Transverse colon (tissue), 4 donors: ENCODE results near the gene CLEC2A. TPM values are rescaled to one million over a fixed set of nuclear protein-coding genes. Genes with fewer than 3 reads are reported as not detected.

Experiments
- DNase-seq: peaks from one replicate; pipeline ENCODE4 v3.0.0-alpha.2; 2019
- H3K27ac ChIP-seq, 4 donors: fragments of 200-600 bp; sonication (generic); 2 replicates each; pipeline ENCODE4 v1.5.1; 2016 to 2018; ENCODE audit warnings: inconsistent platforms in 4 of 4
- H3K27me3 ChIP-seq: fragments of 200-600 bp; sonication (generic); 2 replicates; pipeline ENCODE4 v1.5.1; 2017; ENCODE audit warnings: inconsistent platforms
- H3K36me3 ChIP-seq, 4 donors: fragments of 200-600 bp; sonication (generic); 2 replicates each; pipeline ENCODE4 v1.5.1; 2017 to 2019; ENCODE audit warnings: inconsistent platforms in 4 of 4
- H3K4me1 ChIP-seq, 4 donors: fragments of 200-600 bp; sonication (generic); 2 replicates each; pipeline ENCODE4 v1.5.1; 2017 to 2020; ENCODE audit warnings: inconsistent platforms in 4 of 4
- H3K4me3 ChIP-seq, 4 donors: fragments of 200-600 bp; sonication (generic); 1 replicate in 1 of 4; 2 replicates in 3 of 4; pipeline versions ENCODE4 v1.5.1 to v1.6.1; 2017 to 2019; ENCODE audit warnings: inconsistent platforms in 4 of 4
- H3K9me3 ChIP-seq, 2 donors: fragments of 200-600 bp; sonication (generic); 2 replicates each; pipeline ENCODE4 v1.5.1; 2017 to 2019; ENCODE audit warnings: inconsistent platforms in 2 of 2
- CTCF ChIP-seq, 5 experiments: fragments of 200-600 bp in 3 of 5; fragments of 450-650 bp in 2 of 5; sonication (generic) in 3 of 5; IDR thresholded peaks; 1 replicate in 2 of 5; 2 replicates in 3 of 5; pipeline ENCODE4 v1.5.1; 2016 to 2017; ENCODE audit warnings: antibody characterized with exemption in 5 of 5, inconsistent platforms in 3 of 5, mild to moderate bottlenecking in 2 of 5, moderate library complexity in 1 of 5
- EP300 ChIP-seq: sonication (generic); formaldehyde crosslinking; IDR thresholded peaks from one replicate; pipeline ENCODE4 v1.6.1; 2017; ENCODE audit warnings: antibody characterized with exemption, low read depth
- POLR2A ChIP-seq: fragments of 450-650 bp; IDR thresholded peaks from one replicate; pipeline ENCODE4 v1.6.1; 2016; ENCODE audit warnings: antibody characterized with exemption, mild to moderate bottlenecking, moderate library complexity
- POLR2AphosphoS5 ChIP-seq, 3 donors: sonication (generic); formaldehyde crosslinking; IDR thresholded peaks; one replicate each; pipeline ENCODE4 v1.6.1; 2016; ENCODE audit warnings: antibody characterized with exemption in 3 of 3
- WGBS, 2 donors: methylation state at CpG; one replicate each; pipeline ENCODE4 v1.1.5; 2018; ENCODE audit warnings: low coverage in 1 of 2; 5-methylcytosine and 5-hydroxymethylcytosine counted together
- in situ Hi-C, 4 donors: fragments of 200-750 bp; cut with MboI; loops; one replicate each; pipeline versions ENCODE4 v1.15.0 to v1.15.1; 2017; ENCODE audit warnings: low sequenced_read_pairs in 3 of 4, low pct_ligation_motif_present in 1 of 4, low pct_unique_long_range_greater_than_20kb in 1 of 4
- intact Hi-C: fragments of 100-400 bp; cut with DNase I; formaldehyde crosslinking; loops from one replicate; pipeline ENCODE4 v1.15.1; 2023; ENCODE audit warnings: low total_unique reads
- total RNA-seq, 4 donors: library from RNA; depleted of rRNA; stranded (reverse); fragments of >200 nt; gene quantifications; one replicate each; pipeline ENCODE4 v1.1.0, GENCODE V29; 2016

CLEC2A gene
- total RNA-seq, 4 donors from 2014 or later: not detected

- Histone ChIP-seq H3K27ac (peak overlapping the region; percentile 65 to 85 (median 82)), H3K36me3 (no peaks in the 10 kb centered on the region), H3K9me3 (peaks cover 0 to 4% of the 10 kb centered on the region in 2 donors), H3K4me3 (peak overlapping the region in 3 of 4 donors; percentile 31 to 50 (median 44)), H3K4me1 (peaks cover 0 to 8% (median 0%) of the 10 kb centered on the region in 4 donors), H3K27me3 (no peaks in the 10 kb centered on the region)
- no peak for DNase-seq
- WGBS, 2 donors: 53 to 63% methylated on average over 11 of the region's 11 CpGs
- in situ Hi-C loops (no loop called here), intact Hi-C loops (no loop called here)
- TF ChIP-seq POLR2A (no peak), EP300 (no peak), CTCF (IDR thresholded peaks at IDR 0.05) (no peak), POLR2AphosphoS5 (IDR thresholded peaks at IDR 0.05) (no peak)
Observed at GRCh38 chr12:9868311-9868801, 63.8 kb downstream of the CLEC2A start.

GRCh38 chr12:9867531-9867930 is 64.6 kb downstream of the CLEC2A start:
- intact Hi-C loops: no loop called here
- no peaks in the 10 kb centered on the region for H3K36me3 ChIP-seq
- H3K9me3 ChIP-seq: peaks cover 0 to 4% of the 10 kb centered on the region in 2 donors
- no peak for DNase-seq
- H3K27me3 ChIP-seq: no peaks in the 10 kb centered on the region
- H3K27ac ChIP-seq: peak overlapping the region; percentile 21 to 85 (median 65)
- WGBS, 2 donors: 38 to 49% methylated on average over 4 of the region's 4 CpGs
- TF ChIP-seq POLR2A (no peak), EP300 (no peak)
- H3K4me1 ChIP-seq: peaks cover 0 to 8% (median 0%) of the 10 kb centered on the region in 4 donors
- peak overlapping the region in 3 of 4 donors; percentile 3 to 50 (median 44) for H3K4me3 ChIP-seq
- in situ Hi-C loops: no loop called here

GRCh38 chr12:9866860-9867269 is 65.3 kb downstream of the CLEC2A start:
- in situ Hi-C loops: no loop called here
- intact Hi-C loops: no loop called here
- peaks cover 0 to 8% (median 0%) of the 10 kb centered on the region in 4 donors for H3K4me1 ChIP-seq

GRCh38 chr12:9864913-9865675 is 67.1 kb downstream of the CLEC2A start:
- in situ Hi-C loops: no loop called here
- intact Hi-C loops: no loop called here
- 53 to 54% methylated on average over 3 to 4 of the region's 4 CpGs for WGBS, 2 donors

More at GRCh38 chr12:9866860-9867269, 65.3 kb downstream of the CLEC2A start:
- peak overlapping the region; percentile 21 to 85 (median 65) for H3K27ac ChIP-seq
- WGBS, 2 donors: 38 to 59% methylated on average over 1 to 4 of the region's 4 CpGs
- peaks cover 0 to 4% of the 10 kb centered on the region in 2 donors for H3K9me3 ChIP-seq
- no peak for TF ChIP-seq POLR2A
- TF ChIP-seq EP300: no peak
- no peak for TF ChIP-seq POLR2AphosphoS5 (IDR thresholded peaks at IDR 0.05)
- DNase-seq: no peak
- no peaks in the 10 kb centered on the region for H3K36me3 ChIP-seq
- H3K27me3 ChIP-seq: no peaks in the 10 kb centered on the region
- H3K4me3 ChIP-seq: peak overlapping the region in 3 of 4 donors; percentile 0 to 50 (median 3)

More at GRCh38 chr12:9864913-9865675, 67.1 kb downstream of the CLEC2A start:
- Histone ChIP-seq H3K36me3 (no peaks in the 10 kb centered on the region), H3K4me1 (peaks cover 0 to 3% (median 0%) of the 10 kb centered on the region in 4 donors), H3K9me3 (peaks cover 0 to 4% of the 10 kb centered on the region in 2 donors), H3K4me3 (peak overlapping the region in 1 of 4 donors; percentile 50), H3K27me3 (no peaks in the 10 kb centered on the region), H3K27ac (peak overlapping the region in 3 of 4 donors; percentile 33 to 82 (median 44))
- TF ChIP-seq POLR2A (no peak), EP300 (no peak), POLR2AphosphoS5 (IDR thresholded peaks at IDR 0.05) (no peak)
- DNase-seq: no peak

Other genes starting within 250 kb of the CLEC2A start
- gene CLECL1, start 199.3 kb downstream of the CLEC2A start, total RNA-seq: 1 to 10 TPM in 1 of 4 donors, not detected in 3; 2.7 TPM
- gene CD69, start 171.5 kb downstream of the CLEC2A start, total RNA-seq: 10 to 100 TPM in 1 of 4 donors, 1 to 10 TPM in 1, not detected in 2; 7.8 to 19.2 TPM
- gene KLRF1, start 104.9 kb downstream of the CLEC2A start, total RNA-seq: not detected
- gene CLEC2B, start 63.0 kb downstream of the CLEC2A start, total RNA-seq: 10 to 100 TPM in 1 of 4 donors, 1 to 10 TPM in 1, not detected in 2; 4.8 to 11.7 TPM
- not detected for gene KLRF2, start 50.9 kb downstream of the CLEC2A start, total RNA-seq
- 1 to 10 TPM in 1 of 4 donors, under 1 TPM in 1, not detected in 2; 0.27 to 1.4 TPM for gene CLEC12A, start 39.0 kb upstream of the CLEC2A start, total RNA-seq
- not detected for gene CLEC1B, start 66.8 kb upstream of the CLEC2A start, total RNA-seq
- not detected for gene CLEC12B, start 78.3 kb upstream of the CLEC2A start, total RNA-seq
- under 1 TPM in 1 of 4 donors, not detected in 3; 0.48 TPM for gene CLEC9A, start 98.3 kb upstream of the CLEC2A start, total RNA-seq
- 10 to 100 TPM in 1 of 4 donors, 1 to 10 TPM in 1, under 1 TPM in 1, not detected in 1; 0.55 to 14.1 (median 3.8) TPM for gene CLEC1A, start 166.6 kb upstream of the CLEC2A start, total RNA-seq
- gene CLEC7A, start 197.8 kb upstream of the CLEC2A start, total RNA-seq: 10 to 100 TPM in 1 of 4 donors, 1 to 10 TPM in 3; 2.9 to 83.4 (median 4.6) TPM
- under 1 TPM in 1 of 4 donors, not detected in 3; 0.96 TPM for gene OLR1, start 239.8 kb upstream of the CLEC2A start, total RNA-seq
- not detected for gene TMEM52B, start 246.7 kb upstream of the CLEC2A start, total RNA-seq